Spleen (tissue), 13 donors: ENCODE data around the gene OR7C2. TPM values are rescaled to one million over a fixed set of nuclear protein-coding genes. Genes with fewer than 3 reads are reported as not detected.

Experiments
- DNase-seq: peaks from one replicate; pipeline ENCODE4 v3.0.0-alpha.2; 2020
- H3K27ac ChIP-seq, 8 donors: fragments of 200-600 bp; sonication (generic) in 7 of 8; 1 replicate in 4 of 8; 2 replicates in 4 of 8; pipeline versions ENCODE4 v1.5.0 to v1.8.0; 2016 to 2021; ENCODE audit warnings: inconsistent platforms in 4 of 8, mild to moderate bottlenecking in 4 of 8, moderate library complexity in 1 of 8
- H3K27me3 ChIP-seq, 7 donors: fragments of 200-600 bp; sonication (generic) in 6 of 7; replicated peaks in 1 of 7; 1 replicate in 4 of 7; 2 replicates in 3 of 7; pipeline versions ENCODE4 v1.5.0 to v1.8.0; 2016 to 2021; ENCODE audit warnings: inconsistent platforms in 3 of 7, mild to moderate bottlenecking in 1 of 7
- H3K36me3 ChIP-seq, 6 donors: fragments of 200-600 bp; sonication (generic) in 5 of 6; 1 replicate in 4 of 6; 2 replicates in 2 of 6; pipeline versions ENCODE4 v1.5.0 to v1.8.0; 2016 to 2021; ENCODE audit warnings: inconsistent platforms in 2 of 6
- H3K4me1 ChIP-seq, 6 donors: fragments of 200-600 bp; sonication (generic) in 5 of 6; 1 replicate in 3 of 6; 2 replicates in 3 of 6; pipeline versions ENCODE4 v1.5.0 to v1.8.0; 2016 to 2021; ENCODE audit warnings: inconsistent platforms in 3 of 6
- H3K4me3 ChIP-seq, 8 donors: fragments of 200-600 bp; sonication (generic) in 7 of 8; 1 replicate in 4 of 8; 2 replicates in 4 of 8; pipeline versions ENCODE4 v1.5.0 to v1.8.0; 2016 to 2021; ENCODE audit warnings: inconsistent platforms in 4 of 8, mild to moderate bottlenecking in 4 of 8, moderate library complexity in 2 of 8
- H3K9me3 ChIP-seq, 8 donors: fragments of 200-600 bp; sonication (generic) in 7 of 8; 1 replicate in 4 of 8; 2 replicates in 4 of 8; pipeline versions ENCODE4 v1.5.0 to v1.8.0; 2016 to 2021; ENCODE audit warnings: inconsistent platforms in 4 of 8
- POLR2A ChIP-seq, 3 donors: fragments of 450-650 bp; IDR thresholded peaks; one replicate each; pipeline ENCODE4 v1.5.1; 2017; ENCODE audit warnings: antibody characterized with exemption in 3 of 3, mild to moderate bottlenecking in 1 of 3
- POLR2AphosphoS5 ChIP-seq, 3 donors: sonication (generic); formaldehyde crosslinking; IDR thresholded peaks; one replicate each; pipeline ENCODE4 v1.5.1; 2017; ENCODE audit warnings: antibody characterized with exemption in 3 of 3
- WGBS, 5 donors: extraction: QIAGEN DNeasy Blood & Tissue Kit in 3 of 5; methylation state at CpG; one replicate each; pipeline versions ENCODE4 v1.1.5 to v1.1.7; 2013 to 2018; 5-methylcytosine and 5-hydroxymethylcytosine counted together
- intact Hi-C: fragments of 100-400 bp; cut with DNase I; formaldehyde crosslinking; loops from one replicate; pipeline ENCODE4 v1.15.0; 2023; ENCODE audit warnings: low total_unique reads
- long read RNA-seq, 2 donors: transcript quantifications; one replicate each; lab custom pipeline, GENCODE V29; 2026
- polyA plus RNA-seq, 3 donors: library from polyadenylated mRNA; stranded (reverse); fragments of 200-250 nt; gene quantifications; one replicate each; pipeline ENCODE4 v1.2.1, GENCODE V29; 2013
- total RNA-seq, 7 donors: library from RNA; depleted of rRNA in 3 of 7; stranded (reverse); fragments of >200 nt in 3 of 7; fragmentation: NEBNext Ultra II Directional in 4 of 7; extraction: Animal tissue kit (Norgen Biotek cat#: 25700) in 4 of 7; gene quantifications; one replicate each; pipeline versions ENCODE4 v1.1.0 to v1.2.1, GENCODE V29; 2016 to 2021
- TF ChIP-seq, protein P1 (sequence below), 11 experiments: fragments of 200-600 bp in 7 of 11; fragments of 450-650 bp in 4 of 11; sonication (generic) in 4 of 11; IDR thresholded peaks in 8 of 11; conservative IDR thresholded peaks in 3 of 11; 1 replicate in 7 of 11; 2 replicates in 4 of 11; pipeline versions ENCODE4 v1.4.0 to v1.8.0; 2016 to 2021; ENCODE audit warnings: antibody characterized with exemption in 11 of 11, inconsistent platforms in 4 of 11, mild to moderate bottlenecking in 1 of 11
- donor health status: healthy with polysubstance abuse.
- donor health status: DM: no; HTN: no; CAD: no; lungs with moderate emphysema.
- donor health status: DM: no; HTN: no; CAD: no.
- donor health status: Bipolar disorder and iron deficiency.
- donor health status: healthy.
- donor health status: DM: no; HTN: no; CAD: no.
- donor health status: DM: yes; HTN: yes; CAD: no.

The OR7C2 gene
- total RNA-seq (not detected), polyA plus RNA-seq (not detected)
- long read RNA-seq, donor 1 = 0 reads
- long read RNA-seq, donor 2 = 0 reads

DNA sequence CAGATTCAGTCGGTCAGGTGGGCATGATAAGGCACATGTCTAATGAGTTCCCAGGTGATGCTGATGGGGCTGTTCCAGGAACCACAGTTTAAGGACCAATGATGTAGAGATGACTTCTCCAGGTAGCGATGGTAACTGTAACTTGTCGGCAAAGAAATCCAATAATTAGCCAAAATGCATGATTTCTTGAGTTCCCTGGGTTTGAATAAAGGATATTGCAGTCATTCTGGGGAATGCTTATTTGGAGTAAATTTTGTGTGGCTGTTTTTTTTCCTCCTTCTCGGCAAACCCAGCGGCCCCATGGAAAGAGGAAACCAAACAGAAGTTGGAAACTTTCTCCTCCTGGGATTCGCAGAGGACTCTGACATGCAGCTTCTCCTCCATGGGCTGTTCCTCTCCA, at the start of gene OR7C2:
Gene OR7C2, plus strand, starts transcription at position 301 of the 400 bp plus-strand sequence. Its CDS starts 0 bp downstream, at position 301.
- H3K36me3 ChIP-seq = no peaks in the 10 kb centered on the region
- no peak for TF ChIP-seq POLR2AphosphoS5 (IDR thresholded peaks at IDR 0.05)
- TF ChIP-seq POLR2A (IDR thresholded peaks at IDR 0.05) = no peak
- TF ChIP-seq, protein P1, sequence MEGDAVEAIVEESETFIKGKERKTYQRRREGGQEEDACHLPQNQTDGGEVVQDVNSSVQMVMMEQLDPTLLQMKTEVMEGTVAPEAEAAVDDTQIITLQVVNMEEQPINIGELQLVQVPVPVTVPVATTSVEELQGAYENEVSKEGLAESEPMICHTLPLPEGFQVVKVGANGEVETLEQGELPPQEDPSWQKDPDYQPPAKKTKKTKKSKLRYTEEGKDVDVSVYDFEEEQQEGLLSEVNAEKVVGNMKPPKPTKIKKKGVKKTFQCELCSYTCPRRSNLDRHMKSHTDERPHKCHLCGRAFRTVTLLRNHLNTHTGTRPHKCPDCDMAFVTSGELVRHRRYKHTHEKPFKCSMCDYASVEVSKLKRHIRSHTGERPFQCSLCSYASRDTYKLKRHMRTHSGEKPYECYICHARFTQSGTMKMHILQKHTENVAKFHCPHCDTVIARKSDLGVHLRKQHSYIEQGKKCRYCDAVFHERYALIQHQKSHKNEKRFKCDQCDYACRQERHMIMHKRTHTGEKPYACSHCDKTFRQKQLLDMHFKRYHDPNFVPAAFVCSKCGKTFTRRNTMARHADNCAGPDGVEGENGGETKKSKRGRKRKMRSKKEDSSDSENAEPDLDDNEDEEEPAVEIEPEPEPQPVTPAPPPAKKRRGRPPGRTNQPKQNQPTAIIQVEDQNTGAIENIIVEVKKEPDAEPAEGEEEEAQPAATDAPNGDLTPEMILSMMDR (IDR thresholded peaks at IDR 0.05 in 8 of 11, conservative IDR thresholded peaks at IDR 0.05 in 3 of 11) = no peak
- no peak within 1 kb of the TSS for H3K4me3 ChIP-seq
- no peaks in the 10 kb centered on the region for H3K9me3 ChIP-seq
- WGBS, 5 donors = 86 to 94% (median 89%) methylated on average over 6 of the region's 6 CpGs
- DNase-seq = no peak
- H3K27me3 ChIP-seq = peaks cover 0 to 4% (median 0%) of the 10 kb centered on the region in 7 donors
- peaks cover 0 to 19% (median 0%) of the 10 kb centered on the region in 6 donors for H3K4me1 ChIP-seq
- intact Hi-C loops = no loop called here
- no peak within 1 kb of the TSS for H3K27ac ChIP-seq

DNA sequence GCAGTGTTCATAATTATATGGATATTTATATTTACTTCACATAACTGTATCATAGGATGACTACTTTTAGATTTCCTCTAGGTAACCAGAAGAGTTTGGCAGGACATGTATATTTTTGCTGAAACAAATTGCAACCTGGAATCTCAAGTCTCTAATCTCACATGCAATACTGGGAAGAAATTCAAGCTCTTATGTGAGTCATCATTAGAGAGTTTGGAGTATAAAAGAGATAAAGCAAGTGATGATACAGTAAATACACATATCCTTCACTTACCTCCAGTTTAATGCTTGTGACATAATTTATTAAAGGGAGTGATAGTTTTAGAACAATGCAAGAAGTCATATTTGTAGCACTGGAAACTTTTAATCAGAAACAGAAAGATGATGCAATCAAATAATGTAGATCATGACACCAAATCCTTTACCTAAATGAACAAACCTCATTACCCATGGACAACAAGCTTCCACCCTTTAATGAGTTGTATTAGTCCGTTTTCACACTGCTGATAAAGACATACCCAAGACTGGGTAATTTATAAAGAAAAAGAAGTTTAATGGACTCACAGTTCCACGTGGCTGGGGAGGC, 39.5 kb upstream of the OR7C2 start:
- intact Hi-C loops = no loop called here
- no peak overlapping the region for H3K27ac ChIP-seq

DNA sequence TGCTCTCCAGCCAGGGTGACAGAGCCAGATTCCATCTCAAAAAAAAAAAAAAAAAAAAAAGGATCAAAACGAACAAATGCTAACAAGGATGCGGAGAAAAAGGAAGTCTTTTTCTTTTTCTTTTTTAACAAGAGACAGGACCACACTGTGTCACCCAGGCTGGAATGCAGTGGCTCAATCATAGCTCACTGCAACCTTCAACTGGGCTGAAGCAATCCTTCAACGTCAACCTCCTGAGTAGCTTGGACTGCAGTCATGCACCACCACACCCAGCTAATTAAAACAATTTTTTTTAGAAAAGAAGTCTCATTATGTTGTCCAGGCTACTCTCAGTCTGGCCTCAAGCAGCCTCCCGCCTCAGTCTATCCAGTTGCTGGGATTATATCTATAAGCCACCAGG, 34.6 kb upstream of the OR7C2 start:
- H3K27me3 ChIP-seq = peaks cover 0 to 6% (median 0%) of the 10 kb centered on the region in 7 donors
- intact Hi-C loops = no loop called here
- H3K4me1 ChIP-seq = no peaks in the 10 kb centered on the region
- H3K4me3 ChIP-seq = no peak overlapping the region
- DNase-seq = no peak
- H3K27ac ChIP-seq = no peak overlapping the region
- 72 to 86% (median 81%) methylated on average over 4 of the region's 4 CpGs for WGBS, 5 donors
- H3K9me3 ChIP-seq = peaks cover 0 to 1% (median 0%) of the 10 kb centered on the region in 8 donors
- H3K36me3 ChIP-seq = no peaks in the 10 kb centered on the region
- TF ChIP-seq, protein P1 (IDR thresholded peaks at IDR 0.05 in 8 of 11, conservative IDR thresholded peaks at IDR 0.05 in 3 of 11) = no peak
- TF ChIP-seq POLR2AphosphoS5 (IDR thresholded peaks at IDR 0.05) (no peak), POLR2A (IDR thresholded peaks at IDR 0.05) (no peak)

More for the DNA sequence above, 39.5 kb upstream of the OR7C2 start:
- Histone ChIP-seq H3K36me3 (no peaks in the 10 kb centered on the region), H3K9me3 (no peaks in the 10 kb centered on the region), H3K4me1 (no peaks in the 10 kb centered on the region), H3K4me3 (no peak overlapping the region), H3K27me3 (peaks cover 0 to 24% (median 0%) of the 10 kb centered on the region in 7 donors)
- no peak for DNase-seq
- 20 to 51% (median 46%) methylated on average over 2 of the region's 2 CpGs for WGBS, 5 donors
- TF ChIP-seq POLR2AphosphoS5 (IDR thresholded peaks at IDR 0.05) (no peak), POLR2A (IDR thresholded peaks at IDR 0.05) (no peak)
- TF ChIP-seq, protein P1 (IDR thresholded peaks at IDR 0.05 in 8 of 11, conservative IDR thresholded peaks at IDR 0.05 in 3 of 11) = no peak

DNA sequence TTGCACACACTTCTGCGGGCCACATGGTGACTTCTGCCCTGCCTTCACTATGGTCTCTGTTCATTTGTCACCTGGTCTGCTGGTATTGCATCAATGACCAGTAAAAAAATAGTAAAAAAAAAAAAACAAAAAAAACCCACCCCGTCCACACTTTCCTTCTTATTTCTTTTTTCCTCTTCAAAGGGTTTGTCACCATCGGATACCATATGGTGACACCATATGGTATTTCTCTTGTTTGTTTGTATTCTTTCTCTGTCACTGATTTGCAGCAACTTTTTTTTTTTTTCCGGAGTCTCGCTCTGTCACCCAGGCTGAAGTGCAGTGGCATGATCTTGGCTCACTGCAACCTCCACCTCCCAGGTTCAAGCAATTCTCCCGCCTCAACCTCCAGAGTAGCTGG, 26.2 kb upstream of the OR7C2 start:
- intact Hi-C loops = no loop called here
- Histone ChIP-seq H3K9me3 (peaks cover 0 to 15% (median 9%) of the 10 kb centered on the region in 8 donors), H3K27me3 (peaks cover 0 to 27% (median 0%) of the 10 kb centered on the region in 7 donors), H3K36me3 (no peaks in the 10 kb centered on the region), H3K4me3 (no peak overlapping the region), H3K4me1 (no peaks in the 10 kb centered on the region), H3K27ac (no peak overlapping the region)
- TF ChIP-seq POLR2A (IDR thresholded peaks at IDR 0.05) = no peak
- TF ChIP-seq, protein P1 (IDR thresholded peaks at IDR 0.05 in 8 of 11, conservative IDR thresholded peaks at IDR 0.05 in 3 of 11) = no peak
- no peak for TF ChIP-seq POLR2AphosphoS5 (IDR thresholded peaks at IDR 0.05)
- DNase-seq = no peak
- 64 to 78% (median 69%) methylated on average over 6 of the region's 6 CpGs for WGBS, 5 donors
